Ascending aorta (tissue), 2 donors: Measurements from ENCODE around the gene MCM7. TPM values are rescaled to one million over a fixed set of nuclear protein-coding genes. Genes with fewer than 3 reads are reported as not detected.
A peak's percentile ranks its signal among the peaks of the same experiment; 100 is the strongest.

Experiments used
- DNase-seq, 2 donors: peaks; one replicate each; pipeline ENCODE4 v3.0.0-alpha.2; 2019; ENCODE audit warnings: low spot score in 2 of 2
- H3K27ac ChIP-seq, 2 donors: fragments of 200-600 bp; sonication (generic); one replicate each; pipeline ENCODE4 v1.5.1; 2016 to 2017; ENCODE audit warnings: mild to moderate bottlenecking in 1 of 2
- H3K27me3 ChIP-seq: fragments of 200-600 bp; sonication (generic); one replicate; pipeline ENCODE4 v1.5.1; 2017
- H3K36me3 ChIP-seq, 2 donors: fragments of 200-600 bp; sonication (generic); one replicate each; pipeline ENCODE4 v1.5.1; 2016
- H3K4me1 ChIP-seq, 2 donors: fragments of 200-600 bp; sonication (generic); one replicate each; pipeline ENCODE4 v1.5.1; 2016 to 2017; ENCODE audit warnings: mild to moderate bottlenecking in 1 of 2
- H3K4me3 ChIP-seq, 2 donors: fragments of 200-600 bp; sonication (generic); one replicate each; pipeline ENCODE4 v1.5.1; 2016 to 2017; ENCODE audit warnings: mild to moderate bottlenecking in 1 of 2
- H3K9me3 ChIP-seq, 2 donors: fragments of 200-600 bp; sonication (generic); one replicate each; pipeline ENCODE4 v1.5.1; 2016
- intact Hi-C: fragments of 100-400 bp; cut with DNase I; formaldehyde crosslinking; loops from one replicate; pipeline ENCODE4 v1.15.1; 2023
- total RNA-seq: library from RNA; depleted of rRNA; stranded (reverse); fragments of >200 nt; gene quantifications from one replicate; pipeline ENCODE4 v1.1.0, GENCODE V29; 2016
- TF ChIP-seq, protein P1 (sequence below), 3 experiments: fragments of 200-600 bp in 2 of 3; fragments of 450-650 bp in 1 of 3; sonication (generic) in 2 of 3; IDR thresholded peaks; one replicate each; pipeline ENCODE4 v1.5.1; 2016 to 2019; ENCODE audit warnings: antibody characterized with exemption in 3 of 3, mild to moderate bottlenecking in 1 of 3, moderate library complexity in 1 of 3

MCM7 gene
- total RNA-seq, 1 donor from 2014 or later: 52.2 TPM

- H3K9me3 ChIP-seq: no peaks in the 10 kb centered on the region
- no peak overlapping the region for H3K4me3 ChIP-seq
- H3K27ac ChIP-seq: no peak overlapping the region
- H3K4me1 ChIP-seq: peaks cover 7 to 10% of the 10 kb centered on the region in 2 donors
- TF ChIP-seq, protein P1, sequence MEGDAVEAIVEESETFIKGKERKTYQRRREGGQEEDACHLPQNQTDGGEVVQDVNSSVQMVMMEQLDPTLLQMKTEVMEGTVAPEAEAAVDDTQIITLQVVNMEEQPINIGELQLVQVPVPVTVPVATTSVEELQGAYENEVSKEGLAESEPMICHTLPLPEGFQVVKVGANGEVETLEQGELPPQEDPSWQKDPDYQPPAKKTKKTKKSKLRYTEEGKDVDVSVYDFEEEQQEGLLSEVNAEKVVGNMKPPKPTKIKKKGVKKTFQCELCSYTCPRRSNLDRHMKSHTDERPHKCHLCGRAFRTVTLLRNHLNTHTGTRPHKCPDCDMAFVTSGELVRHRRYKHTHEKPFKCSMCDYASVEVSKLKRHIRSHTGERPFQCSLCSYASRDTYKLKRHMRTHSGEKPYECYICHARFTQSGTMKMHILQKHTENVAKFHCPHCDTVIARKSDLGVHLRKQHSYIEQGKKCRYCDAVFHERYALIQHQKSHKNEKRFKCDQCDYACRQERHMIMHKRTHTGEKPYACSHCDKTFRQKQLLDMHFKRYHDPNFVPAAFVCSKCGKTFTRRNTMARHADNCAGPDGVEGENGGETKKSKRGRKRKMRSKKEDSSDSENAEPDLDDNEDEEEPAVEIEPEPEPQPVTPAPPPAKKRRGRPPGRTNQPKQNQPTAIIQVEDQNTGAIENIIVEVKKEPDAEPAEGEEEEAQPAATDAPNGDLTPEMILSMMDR (IDR thresholded peaks at IDR 0.05): no peak
- DNase-seq: no peak
- H3K27me3 ChIP-seq: no peaks in the 10 kb centered on the region
- intact Hi-C loops: no loop called here
- H3K36me3 ChIP-seq: peaks cover 54 to 66% of the 10 kb centered on the region in 2 donors
These were observed 9.6 kb downstream of the MCM7 start for GRCh38 chr7:100091411-100092181.

DNA sequence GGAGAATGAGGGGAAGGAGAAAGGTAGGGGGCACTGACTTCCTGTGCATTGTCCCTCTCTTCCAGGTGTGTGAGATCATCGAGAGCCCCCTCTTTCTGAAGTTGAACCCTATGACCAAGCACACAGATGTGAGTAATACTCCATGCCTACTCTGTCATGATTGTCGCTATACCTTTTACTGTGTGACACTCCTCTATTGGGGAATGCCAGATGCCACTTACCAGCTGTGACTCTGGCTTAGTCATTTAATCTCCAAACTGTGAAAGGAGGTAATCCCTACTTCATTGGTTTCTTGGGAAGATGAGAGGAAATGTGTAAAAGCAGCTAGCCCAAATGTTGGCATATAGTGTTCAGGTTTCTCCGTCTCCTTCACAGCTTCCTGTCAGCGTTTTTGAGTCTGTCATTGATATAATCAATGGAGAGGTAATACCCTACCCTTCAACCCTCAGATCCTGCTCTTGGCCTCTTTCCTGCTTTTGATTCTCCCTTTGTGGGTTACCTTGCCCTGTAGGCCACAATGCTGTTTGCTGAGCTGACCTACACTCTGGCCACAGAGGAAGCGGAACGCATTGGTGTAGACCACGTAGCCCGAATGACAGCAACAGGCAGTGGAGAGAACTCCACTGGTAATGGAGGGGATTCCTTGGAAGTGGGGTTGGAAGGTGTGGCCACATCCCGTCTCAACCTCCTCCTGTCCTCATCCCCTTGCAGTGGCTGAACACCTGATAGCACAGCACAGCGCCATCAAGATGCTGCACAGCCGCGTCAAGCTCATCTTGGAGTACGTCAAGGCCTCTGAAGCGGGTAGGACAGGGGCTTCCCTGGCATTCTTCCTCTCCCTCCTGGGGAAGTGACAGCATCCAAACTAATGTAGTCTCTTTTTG is 10.4 kb downstream of the MCM7 start:
- TF ChIP-seq, protein P1 (IDR thresholded peaks at IDR 0.05): no peak
- peaks cover 7 to 10% of the 10 kb centered on the region in 2 donors for H3K4me1 ChIP-seq
- intact Hi-C loops: no loop called here
- no peak overlapping the region for H3K27ac ChIP-seq
- H3K36me3 ChIP-seq: peaks cover 49 to 58% of the 10 kb centered on the region in 2 donors
- no peaks in the 10 kb centered on the region for H3K9me3 ChIP-seq
- DNase-seq: no peak
- H3K4me3 ChIP-seq: no peak overlapping the region
- H3K27me3 ChIP-seq: no peaks in the 10 kb centered on the region

GRCh38 chr7:100089458-100090196 is 11.6 kb downstream of the MCM7 start:
- Histone ChIP-seq H3K4me3 (peak overlapping the region; percentile 79 to 88), H3K27ac (peak overlapping the region; percentile 77 to 82), H3K27me3 (no peaks in the 10 kb centered on the region), H3K4me1 (peaks cover 7 to 10% of the 10 kb centered on the region in 2 donors), H3K36me3 (peaks cover 37 to 46% of the 10 kb centered on the region in 2 donors), H3K9me3 (no peaks in the 10 kb centered on the region)
- intact Hi-C loops: no loop called here
- no peak for DNase-seq
- TF ChIP-seq, protein P1 (IDR thresholded peaks at IDR 0.05): no peak

DNA sequence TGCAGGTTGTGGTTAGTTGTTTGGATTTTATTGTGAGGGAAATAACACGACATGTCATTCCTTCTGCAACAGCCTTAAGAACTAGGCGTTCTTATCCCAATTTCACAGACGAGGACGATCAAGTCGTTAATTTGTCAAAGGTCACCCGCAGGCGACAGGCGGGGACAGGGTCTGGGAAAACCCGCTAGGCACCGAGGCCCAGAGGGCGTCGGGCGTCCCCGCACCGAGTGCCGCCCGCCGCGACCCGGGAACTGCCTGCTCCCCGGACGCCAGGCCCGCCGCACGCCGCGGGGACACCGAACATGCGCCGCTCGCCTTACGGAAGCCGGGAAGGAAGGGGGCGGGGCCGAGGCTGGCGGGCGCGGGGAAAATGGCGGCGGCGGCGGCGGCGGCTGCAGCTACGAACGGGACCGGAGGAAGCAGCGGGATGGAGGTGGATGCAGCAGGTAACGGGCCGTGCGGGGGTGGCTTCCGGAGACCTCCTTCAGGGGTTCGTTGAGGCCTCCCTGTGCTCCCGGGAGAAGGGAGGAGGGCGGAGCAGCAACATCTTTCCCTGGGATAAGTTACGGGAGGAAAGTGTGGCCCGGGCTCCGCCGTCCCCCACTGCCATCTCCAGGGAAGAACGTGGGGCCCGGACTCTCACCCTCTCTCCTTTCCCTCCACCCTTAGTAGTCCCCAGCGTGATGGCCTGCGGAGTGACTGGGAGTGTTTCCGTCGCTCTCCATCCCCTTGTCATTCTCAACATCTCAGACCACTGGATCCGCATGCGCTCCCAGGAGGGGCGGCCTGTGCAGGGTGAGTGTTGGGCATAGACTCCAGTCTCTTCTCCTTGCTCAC is 12.4 kb downstream of the MCM7 start, which contains the start of gene COPS6:
TSS of gene COPS6 (plus strand) at position 349 of the 837 bp plus-strand sequence. CDS start at position 371, 22 bp downstream.
- H3K36me3 ChIP-seq: peaks cover 29 to 38% of the 10 kb centered on the region in 2 donors
- H3K27me3 ChIP-seq: no peaks in the 10 kb centered on the region
- intact Hi-C loops: no loop called here
- DNase-seq: peak; percentile 24 to 91
- peak within 1 kb of the TSS; percentile 77 to 82 for H3K27ac ChIP-seq
- peaks cover 7 to 10% of the 10 kb centered on the region in 2 donors for H3K4me1 ChIP-seq
- no peaks in the 10 kb centered on the region for H3K9me3 ChIP-seq
- H3K4me3 ChIP-seq: peak within 1 kb of the TSS; percentile 79 to 88
- TF ChIP-seq, protein P1 (IDR thresholded peaks at IDR 0.05): no peak
